ENCODE results near the gene TOMM20. TPM values are rescaled to one million over a fixed set of nuclear protein-coding genes. Genes with fewer than 3 reads are reported as not detected.

Gene TOMM20
- total and polyA plus RNA-seq, 2 experiments from 2014 or later: 138 to 159 TPM

- TF ChIP-seq POLR2AphosphoS5 (IDR thresholded peaks at IDR 0.05; ENCODE audit: low read depth): peak; percentile 94
These were observed at the start of gene TOMM20 (continued) for GRCh38 chr1:235128456-235129328.

GRCh38 chr1:235176486-235176885 lies 47.8 kb upstream of the TOMM20 start:
- Histone ChIP-seq H4K20me1 (replicated peaks; ENCODE audit: insufficient read depth) (0 out of 2 replicates have a peak, but pooled peaks cover 12% of the 10 kb centered on the region), H3F3A (replicated peaks; ENCODE audit: low read depth) (no peaks in the 10 kb centered on the region), H3K4me1 (ENCODE audit: insufficient read depth) (no peaks in the 10 kb centered on the region), H3K27ac (ENCODE audit: low read depth) (0 out of 2 replicates have a peak overlapping the region, but pooled peaks have one; percentile 22), H3K9me2 (ENCODE audit: insufficient read depth) (no peaks in the 10 kb centered on the region), H3K36me3 (ENCODE audit: insufficient read depth) (peaks cover 40% of the 10 kb centered on the region; the same call in 1 of the 2 replicates), H3K4me3 (no peak overlapping the region), H2AFZ (no peak overlapping the region), H3K4me2 (no peak overlapping the region), H3K27me3 (ENCODE audit: insufficient read depth) (no peaks in the 10 kb centered on the region), H3K79me2 (replicated peaks; ENCODE audit: insufficient read depth) (no peaks in the 10 kb centered on the region)
- Mint-ChIP-seq H3K27me3 (ENCODE audit: insufficient read depth, low read depth, poor library complexity) (no peaks in the 10 kb centered on the region), H3K9me3 (no peaks in the 10 kb centered on the region), H3K36me3 (ENCODE audit: low read depth) (peaks cover 57% of the 10 kb centered on the region), H3K27ac (no peak overlapping the region; the same call in 1 of the 2 replicates), H3K4me1 (no peaks in the 10 kb centered on the region), H3K4me3 (no peak overlapping the region)
- ATAC-seq (peak; percentile 27; the same call in 2 of the 3 replicates), DNase-seq (ENCODE audit: low spot score) (peak; percentile 26)
- TF ChIP-seq EZH2 (IDR thresholded peaks at IDR 0.05; ENCODE audit: low read depth, unreplicated experiment) (no peak), POLR2AphosphoS5 (IDR thresholded peaks at IDR 0.05; ENCODE audit: low read depth) (no peak), CREB1 (CRISPR knock-in tag; IDR thresholded peaks at IDR 0.05; ENCODE audit: low read depth) (no peak), REST (IDR thresholded peaks at IDR 0.05; ENCODE audit: unreplicated experiment) (no peak), EZH2phosphoT487 (IDR thresholded peaks at IDR 0.05; ENCODE audit: unreplicated experiment) (no peak), ZNF114 (CRISPR knock-in tag; IDR thresholded peaks at IDR 0.05) (no peak), CTCF (conservative IDR thresholded peaks at IDR 0.05; ENCODE audit: low read depth in 2 of 2) (no peak), NANOG (IDR thresholded peaks at IDR 0.05; ENCODE audit: borderline replicate concordance) (no peak), JUNB (IDR thresholded peaks at IDR 0.05; ENCODE audit: unreplicated experiment) (no peak), ETS1 (IDR thresholded peaks at IDR 0.05) (no peak)
